ENCODE measurements around the gene DOCK2. TPM values are rescaled to one million over a fixed set of nuclear protein-coding genes. Genes with fewer than 3 reads are reported as not detected.

Gene DOCK2
- total and polyA plus RNA-seq, 2 of the 8 experiments (the other 6 are each of a cell fraction or from before 2014, with no cell fraction given) = 3.9 to 5.7 TPM

DNA sequence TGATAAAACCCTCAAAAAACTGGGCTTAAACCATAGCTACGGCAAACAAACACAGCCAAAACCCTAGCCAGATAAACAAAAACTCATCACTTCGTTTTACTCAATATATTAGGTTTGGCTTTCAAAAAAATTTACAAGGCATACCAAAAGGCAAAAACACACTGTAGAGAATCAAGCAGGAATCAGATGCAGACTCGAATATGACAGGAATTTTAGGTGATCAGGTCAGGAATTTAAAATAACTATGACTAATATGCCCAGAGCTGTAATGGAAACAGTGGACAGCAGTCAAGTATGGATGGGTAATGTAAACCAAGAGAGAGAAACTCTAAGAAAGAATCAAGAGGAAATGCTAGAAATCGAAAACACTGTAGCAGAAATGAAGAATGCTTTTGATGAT lies 26.5 kb upstream of the DOCK2 start:
- H3K79me2 ChIP-seq (ENCODE audit: control insufficient read depth in 1 of 2, insufficient read depth in 2 of 2, low read length in 2 of 2) = no peaks in the 10 kb centered on the region
- H3K56ac ChIP-seq (replicated peaks; ENCODE audit: insufficient read length, low read depth, low read length) = no peak overlapping the region
- no peak overlapping the region for H2BK15ac ChIP-seq (ENCODE audit: low read length)
- H2AFZ ChIP-seq (ENCODE audit: low read length) = no peak overlapping the region
- ChIA-PET CTCF (ENCODE audit: partially characterized antibody) (interaction anchor here (0.6 to 1.1 kb wide), 3 partner anchors 83 to 479 kb away, joined by 3 to 4 read pairs (median 4); no protein-coding TSS in a partner anchor), POLR2A (ENCODE audit: partially characterized antibody) (no interaction called here)
- H4K8ac ChIP-seq (ENCODE audit: extremely low read depth, insufficient read depth, low read length) = no peak overlapping the region
- no peak overlapping the region for H2BK12ac ChIP-seq (ENCODE audit: low read depth, low read length)
- no peak overlapping the region for H2BK5ac ChIP-seq (ENCODE audit: low read depth, low read length)
- H2BK20ac ChIP-seq (ENCODE audit: low read length) = no peak overlapping the region
- H3K27me3 ChIP-seq (replicated peaks in 1 of 4; ENCODE audit: control insufficient read depth in 3 of 4, extremely low read depth in 1 of 4, insufficient read depth in 3 of 4, low read length in 3 of 4) = no peaks in the 10 kb centered on the region
- H3K79me1 ChIP-seq (ENCODE audit: low read depth, low read length) = no peaks in the 10 kb centered on the region
- no peak overlapping the region for H4K91ac ChIP-seq (replicated peaks; ENCODE audit: insufficient read length, low read length)
- no peak overlapping the region for H3K18ac ChIP-seq (ENCODE audit: extremely low read depth, low read length)
- no peaks in the 10 kb centered on the region for H3K36me3 ChIP-seq (ENCODE audit: control insufficient read depth in 2 of 4, insufficient read depth in 4 of 4, low read length in 3 of 4)
- no peak overlapping the region for H3K27ac ChIP-seq (ENCODE audit: low read depth, low read length)
- no peak for FAIRE-seq
- H4K20me1 ChIP-seq (replicated peaks in 1 of 2; ENCODE audit: control insufficient read depth in 1 of 2, insufficient read depth in 2 of 2, low read length in 2 of 2) = no peaks in the 10 kb centered on the region
- no peak for TF ChIP-seq TBP (IDR thresholded peaks at IDR 0.05; ENCODE audit: low read depth, low read length)
- TF ChIP-seq BRCA1 (IDR thresholded peaks at IDR 0.05; ENCODE audit: low read depth, low read length) = no peak
- TF ChIP-seq TAF7 (optimal IDR thresholded peaks at IDR 0.05; ENCODE audit: borderline replicate concordance, low read depth, low read length) = no peak
- TF ChIP-seq, protein P1, sequence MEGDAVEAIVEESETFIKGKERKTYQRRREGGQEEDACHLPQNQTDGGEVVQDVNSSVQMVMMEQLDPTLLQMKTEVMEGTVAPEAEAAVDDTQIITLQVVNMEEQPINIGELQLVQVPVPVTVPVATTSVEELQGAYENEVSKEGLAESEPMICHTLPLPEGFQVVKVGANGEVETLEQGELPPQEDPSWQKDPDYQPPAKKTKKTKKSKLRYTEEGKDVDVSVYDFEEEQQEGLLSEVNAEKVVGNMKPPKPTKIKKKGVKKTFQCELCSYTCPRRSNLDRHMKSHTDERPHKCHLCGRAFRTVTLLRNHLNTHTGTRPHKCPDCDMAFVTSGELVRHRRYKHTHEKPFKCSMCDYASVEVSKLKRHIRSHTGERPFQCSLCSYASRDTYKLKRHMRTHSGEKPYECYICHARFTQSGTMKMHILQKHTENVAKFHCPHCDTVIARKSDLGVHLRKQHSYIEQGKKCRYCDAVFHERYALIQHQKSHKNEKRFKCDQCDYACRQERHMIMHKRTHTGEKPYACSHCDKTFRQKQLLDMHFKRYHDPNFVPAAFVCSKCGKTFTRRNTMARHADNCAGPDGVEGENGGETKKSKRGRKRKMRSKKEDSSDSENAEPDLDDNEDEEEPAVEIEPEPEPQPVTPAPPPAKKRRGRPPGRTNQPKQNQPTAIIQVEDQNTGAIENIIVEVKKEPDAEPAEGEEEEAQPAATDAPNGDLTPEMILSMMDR (IDR thresholded peaks at IDR 0.05; ENCODE audit: control extremely low read depth in 1 of 3, insufficient read depth in 1 of 3, low read depth in 1 of 3, low read length in 3 of 3) = no peak
- TF ChIP-seq SP1 (IDR thresholded peaks at IDR 0.05; ENCODE audit: low read depth, low read length) = no peak
- no peak for TF ChIP-seq JUND (IDR thresholded peaks at IDR 0.05; ENCODE audit: low read length)
- TF ChIP-seq SP2 (IDR thresholded peaks at IDR 0.05; ENCODE audit: low read length) = no peak
- DNase-seq (ENCODE audit: low read depth in 1 of 2, low spot score in 2 of 2) = no peak
- H2BK120ac ChIP-seq (replicated peaks; ENCODE audit: low read depth, low read length) = no peak overlapping the region
- H3K4ac ChIP-seq (replicated peaks; ENCODE audit: insufficient read length, low read depth, low read length) = no peak overlapping the region
- H3K9me3 ChIP-seq (ENCODE audit: insufficient read depth in 2 of 2, low read depth in 1 of 2, low read length in 1 of 2) = no peaks in the 10 kb centered on the region
- no peak overlapping the region for H3K4me2 ChIP-seq (ENCODE audit: insufficient read depth in 1 of 2, low read depth in 2 of 2, low read length in 2 of 2)
- no peak overlapping the region for H3K14ac ChIP-seq (ENCODE audit: insufficient read length)
- H3K4me1 ChIP-seq (replicated peaks in 1 of 4; ENCODE audit: control insufficient read depth in 3 of 4, insufficient read depth in 4 of 4, low read length in 3 of 4) = no peaks in the 10 kb centered on the region
- H3K9ac ChIP-seq (replicated peaks in 1 of 4; ENCODE audit: extremely low read depth in 1 of 4, low read depth in 3 of 4, low read length in 3 of 4) = no peak overlapping the region
- H3K23ac ChIP-seq (ENCODE audit: insufficient read length) = no peak overlapping the region
- WGBS, 2 experiments (ENCODE audit: extremely low coverage in 1 of 2, insufficient coverage in 1 of 2, insufficient read length in 1 of 2, insufficient replicate concordance in 2 of 2, low coverage in 1 of 2, low lambda C conversion rate in 2 of 2, missing lambda C conversion rate in 1 of 2) = 89% methylated on average over 4 of the region's 4 CpGs; no CpG with 5 or more reads in 1 of the 2 experiments
- H3K4me3 ChIP-seq (ENCODE audit: extremely low read depth in 1 of 4, insufficient read depth in 2 of 4, low read depth in 3 of 4, low read length in 4 of 4) = no peak overlapping the region
- H4K5ac ChIP-seq (ENCODE audit: insufficient read length, low read depth, low read length) = no peak overlapping the region
- H3K23me2 ChIP-seq (ENCODE audit: low read depth, low read length) = no peaks in the 10 kb centered on the region
- H2AK5ac ChIP-seq (ENCODE audit: low read depth, low read length) = no peak overlapping the region
